NCI-H774 (cell line): ENCODE data around the gene VWA1.
"Not testable (repeated sequence)": the region's sequence is repeated elsewhere in the genome, so short reads cannot be mapped to it uniquely, and the experiment has no call there.

Experiments
- DNase-seq: peaks from one replicate; lab custom pipeline; 2025; lab: John Stamatoyannopoulos, UW

The VWA1 gene

DNA sequence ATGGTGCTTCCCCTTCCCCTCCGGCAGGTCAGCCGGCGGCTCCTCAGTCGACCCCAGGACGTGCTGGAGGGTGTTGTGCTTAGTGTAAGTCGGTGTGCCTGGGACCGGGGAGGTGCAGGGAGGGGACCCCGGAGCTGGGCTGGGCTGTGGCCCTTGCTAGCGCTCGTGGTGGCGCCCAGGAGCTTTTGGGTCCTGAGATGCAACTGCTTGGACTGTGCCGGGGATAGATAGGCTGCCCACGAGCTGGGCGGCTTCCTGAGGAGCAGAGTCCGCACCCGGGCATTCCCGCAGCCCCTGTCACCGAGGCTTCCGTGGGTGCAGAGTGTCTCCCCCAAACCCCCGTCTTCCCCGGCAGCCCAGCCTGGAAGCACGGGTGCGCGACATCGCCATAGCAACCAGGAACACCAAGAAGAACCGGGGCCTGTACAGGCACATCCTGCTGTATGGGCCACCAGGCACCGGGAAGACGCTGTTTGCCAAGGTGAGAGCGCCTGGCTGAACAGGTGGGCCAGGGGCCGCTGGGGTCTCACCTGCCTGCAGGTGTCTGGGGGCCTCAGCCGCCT is 50.3 kb downstream of the VWA1 start:
- not testable (repeated sequence) for DNase-seq

DNA sequence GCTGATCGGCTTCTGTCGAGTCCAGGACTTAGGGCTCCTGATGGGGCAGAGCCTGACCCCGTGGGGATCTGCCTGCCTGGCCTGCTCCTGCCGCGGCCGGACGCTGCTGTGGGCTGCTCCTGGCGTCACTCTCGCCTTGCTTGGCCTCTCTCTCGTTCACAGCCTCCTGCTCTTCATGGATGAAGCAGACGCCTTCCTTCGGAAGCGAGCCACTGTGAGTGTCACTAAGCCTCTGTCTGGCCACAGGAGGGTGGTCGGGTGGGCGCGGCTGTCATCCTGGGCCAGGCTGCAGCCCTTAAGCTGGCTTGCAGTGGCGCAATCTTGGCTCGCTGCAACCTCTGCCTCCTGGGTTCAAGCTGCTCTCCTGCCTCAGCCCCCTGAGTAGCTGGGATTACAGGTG is 52.2 kb downstream of the VWA1 start:
- no peak for DNase-seq

DNA sequence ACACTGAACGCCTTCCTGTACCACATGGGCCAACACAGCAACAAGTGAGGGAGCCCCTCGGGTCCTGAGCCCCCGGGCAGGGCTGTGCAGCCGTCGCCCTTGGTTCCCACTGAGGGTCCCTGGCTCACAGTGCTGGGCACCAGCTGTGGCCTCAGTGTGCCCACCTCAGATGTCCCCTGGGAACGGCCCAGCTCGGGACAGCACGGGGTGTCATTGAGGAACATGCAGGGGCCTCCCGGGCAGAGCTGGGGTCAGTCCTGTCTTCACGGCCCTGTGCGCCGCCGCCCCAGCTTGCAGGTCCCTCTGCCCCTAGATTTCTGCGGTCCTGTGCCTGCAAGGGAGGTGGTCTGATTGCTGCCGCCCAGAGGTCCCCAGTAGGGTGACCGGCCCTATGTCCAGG is 53.7 kb downstream of the VWA1 start:
- DNase-seq = no peak

DNA sequence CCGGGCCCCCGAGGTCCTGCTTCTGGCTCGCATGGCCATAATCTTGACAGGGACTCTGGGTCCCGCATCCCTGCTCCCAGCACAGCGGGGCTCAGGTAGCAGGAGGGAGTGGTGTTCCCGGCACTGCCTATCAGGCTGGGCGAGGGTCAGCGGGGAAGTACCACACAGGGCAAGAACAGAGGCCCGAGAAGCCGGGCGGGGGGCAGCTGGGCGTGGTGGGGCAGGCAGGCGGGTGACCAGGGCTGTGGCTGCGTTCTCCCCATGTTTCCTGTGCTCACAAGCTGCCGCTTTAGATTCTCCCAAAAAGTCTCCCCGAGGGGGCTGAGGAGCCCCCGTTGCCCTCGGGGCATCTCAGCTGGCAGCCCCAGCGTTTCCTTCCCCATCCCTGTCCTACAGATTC is 54.4 kb downstream of the VWA1 start:
- no peak for DNase-seq

DNA sequence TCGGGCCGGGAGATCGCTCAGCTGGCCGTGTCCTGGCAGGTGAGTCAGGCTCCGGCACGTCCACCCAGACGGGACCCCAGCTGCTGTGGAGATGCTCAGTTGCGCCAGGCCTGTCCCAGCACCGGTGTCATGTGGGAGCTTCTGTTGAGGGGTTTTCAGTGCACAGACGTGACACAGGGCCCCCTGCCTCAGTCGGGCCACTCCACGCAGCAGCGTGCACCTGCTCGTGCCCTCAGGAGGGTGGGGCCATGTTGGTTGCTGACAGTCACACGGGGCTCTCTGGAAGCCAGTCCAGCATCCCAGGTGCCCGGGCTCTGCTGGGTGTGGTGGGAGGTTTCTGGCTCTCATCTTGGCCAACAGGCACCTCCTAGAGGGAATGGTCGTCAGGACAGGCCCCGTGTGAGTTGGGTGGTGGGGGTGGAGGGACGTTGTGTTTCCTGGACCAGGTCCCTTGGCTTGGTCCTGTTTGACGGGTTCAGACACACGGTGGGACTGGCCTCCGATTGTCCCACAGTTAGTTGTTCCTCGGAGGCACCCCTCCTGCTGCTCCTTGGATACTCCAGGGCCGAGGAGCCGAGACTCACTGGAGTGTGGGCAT is 55.2 kb downstream of the VWA1 start:
- DNase-seq = no peak

DNA sequence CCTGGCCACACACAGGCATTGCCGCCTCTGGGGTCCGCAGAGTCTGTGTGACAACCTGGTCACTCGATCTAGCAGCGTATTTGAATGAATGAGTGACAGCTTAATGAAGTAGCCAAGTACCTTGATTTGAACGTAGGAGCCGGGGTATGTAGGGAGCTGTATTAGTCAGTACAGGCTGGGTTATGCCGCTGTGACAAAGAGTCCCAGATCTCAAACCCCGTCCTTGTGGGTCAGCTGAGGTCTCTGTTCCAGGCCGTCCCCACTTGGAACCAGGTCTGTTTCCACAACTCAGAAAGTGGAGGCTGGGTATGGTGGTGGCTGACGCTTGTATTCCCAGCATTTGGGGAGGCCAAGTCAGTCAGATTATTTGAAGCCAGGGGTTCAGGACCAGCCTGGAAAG is 56.1 kb downstream of the VWA1 start:
- no peak for DNase-seq
